Measurements from ENCODE around the gene CDK19.

Gene CDK19

GRCh38 chr6:110573136-110573535 is 242.1 kb downstream of the CDK19 start:
- DNase-seq: no peak

GRCh38 chr6:110567957-110568696 is 247.1 kb downstream of the CDK19 start:
- DNase-seq: peak in 1 of 4 experiments; percentile 20

DNA sequence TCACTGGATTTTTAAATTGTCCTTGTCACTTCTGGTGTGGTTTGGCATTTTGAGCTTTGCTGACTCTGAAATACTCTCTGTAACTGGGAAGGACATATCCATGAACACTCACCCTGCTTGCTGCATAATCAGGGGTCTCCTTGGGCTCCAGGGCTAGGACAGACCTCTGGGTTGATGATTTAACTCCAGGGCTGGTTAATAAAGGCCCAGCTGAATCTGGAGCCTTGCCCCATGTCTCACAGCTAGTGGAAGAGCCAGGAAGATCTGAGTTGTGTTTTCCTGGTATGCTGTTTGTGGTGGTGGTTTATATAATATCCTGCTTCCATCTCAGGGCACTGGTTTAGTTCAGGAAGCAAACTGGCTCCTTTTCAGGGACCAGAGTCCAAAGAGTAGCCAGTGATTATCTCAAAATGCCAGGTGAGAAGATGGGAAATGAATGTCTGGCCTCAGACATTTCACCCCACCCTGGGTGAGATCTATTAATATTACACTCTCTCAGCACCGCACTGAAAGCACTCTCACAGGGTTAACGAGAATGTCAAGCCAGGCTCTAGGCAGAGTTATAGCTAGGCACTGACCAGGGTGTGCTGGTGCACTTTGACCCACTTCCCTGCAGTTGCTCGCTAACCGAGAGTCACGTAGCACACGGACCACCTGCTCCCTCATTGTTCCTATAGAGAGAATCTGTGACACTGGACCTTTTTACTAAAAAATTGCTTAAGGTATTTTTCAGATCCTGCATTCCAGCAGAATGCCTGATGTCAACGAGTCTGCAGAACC is 248.7 kb downstream of the CDK19 start:
- DNase-seq: no peak

DNA sequence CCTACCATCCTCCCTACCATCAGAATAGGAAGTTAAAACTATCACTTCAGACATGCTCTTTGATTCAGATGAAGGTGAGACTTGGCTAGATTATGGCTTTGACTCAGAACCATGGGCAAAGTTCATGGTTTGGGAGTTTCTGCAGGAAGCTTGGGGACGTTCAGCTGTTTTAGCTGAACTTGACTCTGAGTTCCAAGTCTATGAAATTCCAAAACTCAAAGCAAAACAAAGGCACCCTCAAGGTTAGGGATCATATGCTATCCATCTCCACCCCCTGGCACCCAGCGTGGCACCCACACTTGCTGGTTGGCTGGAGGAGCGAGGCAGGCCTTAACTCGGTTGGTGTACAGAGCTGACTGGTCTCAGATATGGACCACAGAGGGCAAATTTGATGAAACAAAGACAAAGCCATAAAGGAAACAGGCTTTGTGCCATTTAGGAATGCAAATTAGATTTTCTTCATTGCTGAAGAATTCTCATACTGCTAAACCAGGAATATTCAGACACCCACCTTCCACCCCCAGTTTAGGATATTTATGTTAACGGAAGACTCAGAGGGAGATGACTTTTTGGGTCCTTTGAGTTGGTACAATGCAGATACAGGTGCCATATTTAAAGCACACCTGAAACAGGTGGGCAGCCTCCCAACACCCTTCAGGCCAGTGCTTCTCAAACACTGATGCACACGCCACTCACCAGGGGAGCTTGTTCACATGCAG is 250.4 kb downstream of the CDK19 start:
- DNase-seq: no peak

- no peak for DNase-seq
Observed at GRCh38 chr6:110563711-110564110, 251.6 kb downstream of the CDK19 start.

- no peak for DNase-seq
Observed at GRCh38 chr6:110562316-110562915, 252.9 kb downstream of the CDK19 start.

DNA sequence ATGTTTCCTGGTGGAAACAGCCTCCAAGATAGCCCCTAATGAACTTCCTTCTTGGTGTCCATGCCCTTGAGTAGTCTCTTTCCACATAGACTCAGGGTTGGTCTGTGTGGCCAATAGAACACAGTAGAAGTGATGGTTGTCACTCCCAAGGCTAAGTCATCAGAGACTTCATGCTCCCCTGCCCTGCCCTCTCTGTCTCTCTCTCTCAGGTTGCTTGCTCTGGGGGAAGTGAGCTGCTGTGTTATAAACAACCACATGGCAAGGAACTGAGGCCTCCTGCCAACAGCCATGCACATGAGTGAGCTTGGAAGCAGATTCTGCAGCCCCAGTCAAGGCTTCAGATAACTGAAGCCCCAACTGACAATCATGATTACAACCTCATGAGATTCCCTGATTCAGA is 253.6 kb downstream of the CDK19 start:
- peak in 2 of 4 experiments; percentile 6 to 13 for DNase-seq

DNA sequence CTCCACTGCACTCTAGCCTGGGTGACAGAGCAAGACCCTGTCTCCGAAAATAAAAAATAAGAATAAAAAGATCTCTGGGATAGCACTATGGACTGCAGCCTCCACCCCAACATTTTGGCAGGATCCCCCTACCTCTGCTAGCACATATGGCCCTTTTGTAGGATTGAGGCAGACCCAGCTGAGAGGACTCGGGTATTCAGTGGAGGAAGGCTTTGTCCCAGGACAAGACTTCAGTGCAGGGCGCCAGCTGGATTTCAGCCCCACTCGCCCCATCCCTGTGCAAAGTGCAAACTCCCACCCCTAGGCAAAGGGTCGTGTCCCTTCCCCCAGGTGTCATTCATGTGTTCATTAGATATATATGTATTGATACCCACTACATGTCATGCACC is 254.3 kb downstream of the CDK19 start:
- DNase-seq: no peak

- DNase-seq: no peak
Observed at GRCh38 chr6:110560239-110561007, 254.8 kb downstream of the CDK19 start.
